GM23338 (cell line): ENCODE measurements around the gene BRF1.

Source experiments
- CREB1 ChIP-seq: fragments of 250-450 bp; sonication (Bioruptor Pico); IDR thresholded peaks from 2 replicates; pipeline ENCODE4 v1.5.0; 2020; ENCODE audit warnings: low read depth, mild to moderate bottlenecking, moderate library complexity
- ETS1 ChIP-seq: IDR thresholded peaks from 2 replicates; pipeline ENCODE4 v1.6.1; 2016; ENCODE audit warnings: antibody characterized with exemption
- EZH2 ChIP-seq: fragments of 200-600 bp; sonication (generic); IDR thresholded peaks from one replicate; pipeline ENCODE4 v1.8.0; 2017; ENCODE audit warnings: antibody characterized with exemption, mild to moderate bottlenecking, low read depth; ENCODE audit not compliant: unreplicated experiment
- EZH2phosphoT487 ChIP-seq: fragments of 200-600 bp; sonication (generic); IDR thresholded peaks from one replicate; pipeline ENCODE4 v1.8.1; 2018; ENCODE audit warnings: antibody characterized with exemption; ENCODE audit not compliant: unreplicated experiment
- JUNB ChIP-seq: IDR thresholded peaks from one replicate; pipeline ENCODE4 v1.6.1; 2016; ENCODE audit warnings: antibody characterized with exemption; ENCODE audit not compliant: unreplicated experiment
- NANOG ChIP-seq: IDR thresholded peaks from 2 replicates; pipeline ENCODE4 v1.6.1; 2016; ENCODE audit warnings: antibody characterized with exemption, borderline replicate concordance
- POLR2AphosphoS5 ChIP-seq: IDR thresholded peaks from 2 replicates; pipeline ENCODE4 v1.6.1; 2016; ENCODE audit warnings: antibody characterized with exemption, low read depth
- STAT1 ChIP-seq: IDR thresholded peaks from one replicate; pipeline ENCODE4 v1.6.1; 2016; ENCODE audit warnings: antibody characterized with exemption; ENCODE audit not compliant: unreplicated experiment
- ZNF114 ChIP-seq: fragments of 250-450 bp; sonication (Bioruptor Pico); IDR thresholded peaks from 2 replicates; pipeline ENCODE4 v1.5.0; 2020; ENCODE audit warnings: mild to moderate bottlenecking, moderate library complexity
- ZNF331 ChIP-seq: fragments of 250-450 bp; sonication (Bioruptor Pico); IDR thresholded peaks from 2 replicates; pipeline ENCODE4 v1.5.0; 2020; ENCODE audit warnings: low read depth, mild to moderate bottlenecking, moderate library complexity
- TF ChIP-seq, protein P1 (sequence below), 2 experiments: fragments of 200-600 bp in 1 of 2; sonication (generic) in 1 of 2; conservative IDR thresholded peaks; 2 replicates each; pipeline versions ENCODE4 v1.5.1 to v1.6.1; 2016 to 2017; ENCODE audit warnings: antibody characterized with exemption in 2 of 2, low read depth in 2 of 2, mild to moderate bottlenecking in 2 of 2, moderate library complexity in 1 of 2
- TF ChIP-seq, protein P2 (sequence below): IDR thresholded peaks from one replicate; pipeline ENCODE4 v1.6.1; 2018; ENCODE audit warnings: antibody characterized with exemption; ENCODE audit not compliant: unreplicated experiment

- TF ChIP-seq CREB1 (no peak), EZH2 (no peak), STAT1 (no peak), EZH2phosphoT487 (no peak), ETS1 (no peak), JUNB (no peak), POLR2AphosphoS5 (no peak), NANOG (no peak), ZNF331 (CRISPR knock-in tag) (no peak), ZNF114 (CRISPR knock-in tag) (no peak)
- TF ChIP-seq, protein P1, sequence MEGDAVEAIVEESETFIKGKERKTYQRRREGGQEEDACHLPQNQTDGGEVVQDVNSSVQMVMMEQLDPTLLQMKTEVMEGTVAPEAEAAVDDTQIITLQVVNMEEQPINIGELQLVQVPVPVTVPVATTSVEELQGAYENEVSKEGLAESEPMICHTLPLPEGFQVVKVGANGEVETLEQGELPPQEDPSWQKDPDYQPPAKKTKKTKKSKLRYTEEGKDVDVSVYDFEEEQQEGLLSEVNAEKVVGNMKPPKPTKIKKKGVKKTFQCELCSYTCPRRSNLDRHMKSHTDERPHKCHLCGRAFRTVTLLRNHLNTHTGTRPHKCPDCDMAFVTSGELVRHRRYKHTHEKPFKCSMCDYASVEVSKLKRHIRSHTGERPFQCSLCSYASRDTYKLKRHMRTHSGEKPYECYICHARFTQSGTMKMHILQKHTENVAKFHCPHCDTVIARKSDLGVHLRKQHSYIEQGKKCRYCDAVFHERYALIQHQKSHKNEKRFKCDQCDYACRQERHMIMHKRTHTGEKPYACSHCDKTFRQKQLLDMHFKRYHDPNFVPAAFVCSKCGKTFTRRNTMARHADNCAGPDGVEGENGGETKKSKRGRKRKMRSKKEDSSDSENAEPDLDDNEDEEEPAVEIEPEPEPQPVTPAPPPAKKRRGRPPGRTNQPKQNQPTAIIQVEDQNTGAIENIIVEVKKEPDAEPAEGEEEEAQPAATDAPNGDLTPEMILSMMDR (conservative IDR thresholded peaks at IDR 0.05; ENCODE audit: low read depth in 2 of 2): no peak
- TF ChIP-seq, protein P2, sequence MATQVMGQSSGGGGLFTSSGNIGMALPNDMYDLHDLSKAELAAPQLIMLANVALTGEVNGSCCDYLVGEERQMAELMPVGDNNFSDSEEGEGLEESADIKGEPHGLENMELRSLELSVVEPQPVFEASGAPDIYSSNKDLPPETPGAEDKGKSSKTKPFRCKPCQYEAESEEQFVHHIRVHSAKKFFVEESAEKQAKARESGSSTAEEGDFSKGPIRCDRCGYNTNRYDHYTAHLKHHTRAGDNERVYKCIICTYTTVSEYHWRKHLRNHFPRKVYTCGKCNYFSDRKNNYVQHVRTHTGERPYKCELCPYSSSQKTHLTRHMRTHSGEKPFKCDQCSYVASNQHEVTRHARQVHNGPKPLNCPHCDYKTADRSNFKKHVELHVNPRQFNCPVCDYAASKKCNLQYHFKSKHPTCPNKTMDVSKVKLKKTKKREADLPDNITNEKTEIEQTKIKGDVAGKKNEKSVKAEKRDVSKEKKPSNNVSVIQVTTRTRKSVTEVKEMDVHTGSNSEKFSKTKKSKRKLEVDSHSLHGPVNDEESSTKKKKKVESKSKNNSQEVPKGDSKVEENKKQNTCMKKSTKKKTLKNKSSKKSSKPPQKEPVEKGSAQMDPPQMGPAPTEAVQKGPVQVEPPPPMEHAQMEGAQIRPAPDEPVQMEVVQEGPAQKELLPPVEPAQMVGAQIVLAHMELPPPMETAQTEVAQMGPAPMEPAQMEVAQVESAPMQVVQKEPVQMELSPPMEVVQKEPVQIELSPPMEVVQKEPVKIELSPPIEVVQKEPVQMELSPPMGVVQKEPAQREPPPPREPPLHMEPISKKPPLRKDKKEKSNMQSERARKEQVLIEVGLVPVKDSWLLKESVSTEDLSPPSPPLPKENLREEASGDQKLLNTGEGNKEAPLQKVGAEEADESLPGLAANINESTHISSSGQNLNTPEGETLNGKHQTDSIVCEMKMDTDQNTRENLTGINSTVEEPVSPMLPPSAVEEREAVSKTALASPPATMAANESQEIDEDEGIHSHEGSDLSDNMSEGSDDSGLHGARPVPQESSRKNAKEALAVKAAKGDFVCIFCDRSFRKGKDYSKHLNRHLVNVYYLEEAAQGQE: no peak
Observed at GRCh38 chr14:105195051-105195450, 105.8 kb downstream of the BRF1 start.
